ENCODE data around the gene CCDC180. TPM values are rescaled to one million over a fixed set of nuclear protein-coding genes. Genes with fewer than 3 reads are reported as not detected.

The CCDC180 gene
- total RNA-seq, 2 donors from 2014 or later: 5.8 to 9.7 TPM

DNA sequence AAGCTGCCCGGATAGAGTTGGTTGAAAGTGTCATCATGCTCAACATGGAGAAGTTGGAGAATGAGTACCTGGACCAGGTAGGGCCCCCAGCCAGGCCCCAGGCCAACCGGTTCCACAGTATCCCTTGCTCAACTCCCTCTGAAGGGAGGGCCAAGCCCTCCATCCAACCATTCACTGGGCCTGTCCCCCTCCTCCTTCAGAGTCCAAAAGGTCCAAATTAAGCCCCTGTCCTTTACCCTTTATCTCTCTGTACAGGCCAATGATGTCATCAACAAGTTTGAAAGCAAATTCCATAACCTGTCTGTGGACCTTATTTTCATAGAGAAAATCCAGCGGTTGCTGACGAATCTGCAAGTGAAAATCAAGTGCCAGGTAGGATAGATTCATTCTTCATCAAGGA lies 47.2 kb downstream of the CCDC180 start:
- ATAC-seq (ENCODE audit: insufficient number of reproducible peaks, low FRiP score, low read depth): no peak
- H3K27me3 ChIP-seq (replicated peaks; ENCODE audit: insufficient read depth): no peaks in the 10 kb centered on the region
- DNase-seq (ENCODE audit: low spot score): no peak
- peaks cover 4% of the 10 kb centered on the region for H3K36me3 ChIP-seq
- no peaks in the 10 kb centered on the region for H3K9me3 ChIP-seq
- no peak overlapping the region for H3K27ac ChIP-seq
- H3K4me1 ChIP-seq (ENCODE audit: control insufficient read depth in 1 of 2, low read depth in 2 of 2): no peaks in the 10 kb centered on the region
- H3K4me3 ChIP-seq: no peak overlapping the region
- TF ChIP-seq, protein P1, sequence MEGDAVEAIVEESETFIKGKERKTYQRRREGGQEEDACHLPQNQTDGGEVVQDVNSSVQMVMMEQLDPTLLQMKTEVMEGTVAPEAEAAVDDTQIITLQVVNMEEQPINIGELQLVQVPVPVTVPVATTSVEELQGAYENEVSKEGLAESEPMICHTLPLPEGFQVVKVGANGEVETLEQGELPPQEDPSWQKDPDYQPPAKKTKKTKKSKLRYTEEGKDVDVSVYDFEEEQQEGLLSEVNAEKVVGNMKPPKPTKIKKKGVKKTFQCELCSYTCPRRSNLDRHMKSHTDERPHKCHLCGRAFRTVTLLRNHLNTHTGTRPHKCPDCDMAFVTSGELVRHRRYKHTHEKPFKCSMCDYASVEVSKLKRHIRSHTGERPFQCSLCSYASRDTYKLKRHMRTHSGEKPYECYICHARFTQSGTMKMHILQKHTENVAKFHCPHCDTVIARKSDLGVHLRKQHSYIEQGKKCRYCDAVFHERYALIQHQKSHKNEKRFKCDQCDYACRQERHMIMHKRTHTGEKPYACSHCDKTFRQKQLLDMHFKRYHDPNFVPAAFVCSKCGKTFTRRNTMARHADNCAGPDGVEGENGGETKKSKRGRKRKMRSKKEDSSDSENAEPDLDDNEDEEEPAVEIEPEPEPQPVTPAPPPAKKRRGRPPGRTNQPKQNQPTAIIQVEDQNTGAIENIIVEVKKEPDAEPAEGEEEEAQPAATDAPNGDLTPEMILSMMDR (IDR thresholded peaks at IDR 0.05): no peak

DNA sequence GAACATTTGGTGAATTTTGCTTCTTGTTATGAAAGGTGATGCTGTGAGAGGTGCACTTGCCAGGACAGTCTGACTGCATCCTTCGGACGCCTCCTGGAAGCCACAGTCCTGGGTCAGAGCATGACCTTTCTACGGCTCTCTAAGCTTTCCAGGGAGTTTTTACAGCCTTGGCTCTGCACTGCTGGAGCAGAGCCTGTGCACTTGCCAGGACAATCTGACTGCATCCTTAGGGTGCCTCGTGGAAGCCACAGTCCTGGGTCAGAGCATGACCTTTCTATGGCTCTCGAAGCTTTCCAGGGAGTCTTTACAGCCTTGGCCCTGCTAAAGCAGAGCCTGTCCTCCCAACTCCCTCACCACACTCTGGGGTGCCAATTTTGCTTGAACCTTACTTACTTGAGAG lies 49.6 kb downstream of the CCDC180 start:
- no peak overlapping the region for H3K4me3 ChIP-seq
- no peaks in the 10 kb centered on the region for H3K27me3 ChIP-seq (replicated peaks; ENCODE audit: insufficient read depth)
- no peaks in the 10 kb centered on the region for H3K9me3 ChIP-seq
- no peak for ATAC-seq (ENCODE audit: insufficient number of reproducible peaks, low FRiP score, low read depth)
- no peak overlapping the region for H3K27ac ChIP-seq
- no peaks in the 10 kb centered on the region for H3K4me1 ChIP-seq (ENCODE audit: control insufficient read depth in 1 of 2, low read depth in 2 of 2)
- H3K36me3 ChIP-seq: peaks cover 4% of the 10 kb centered on the region
- TF ChIP-seq, protein P1 (IDR thresholded peaks at IDR 0.05): no peak
- no peak for DNase-seq (ENCODE audit: low spot score)

Other genes starting within 250 kb of the CCDC180 start
- gene TDRD7, start 104.4 kb downstream of the CCDC180 start, total RNA-seq: 10 to 100 TPM; 13.9 to 16.2 TPM
- gene TMOD1, start 194.0 kb downstream of the CCDC180 start, total RNA-seq: 10 to 100 TPM; 44.0 to 77.6 TPM